GM12864 (cell line): ENCODE measurements around the gene HPDL.

ENCODE experiments used
- DNase-seq: peaks from one replicate; pipeline ENCODE4 v3.0.0-alpha.2; 2011; ENCODE audit warnings: low read depth
- H3K4me3 ChIP-seq: 2 replicates; pipeline ENCODE4 v1.5.1; 2011; ENCODE audit warnings: mild to moderate bottlenecking, low read depth, low read length, control low read depth
- CTCF ChIP-seq: IDR thresholded peaks from 2 replicates; pipeline ENCODE4 v1.5.1; 2011; ENCODE audit warnings: low read depth, mild to moderate bottlenecking, moderate library complexity, low read length, control low read depth, inconsistent platforms; ENCODE audit errors: missing control alignments

The HPDL gene

GRCh38 chr1:45305231-45305630 is 21.5 kb upstream of the HPDL start:
- H3K4me3 ChIP-seq = no peak overlapping the region; the same call in 1 of the 2 replicates
- no peak for TF ChIP-seq CTCF
- no peak for DNase-seq

GRCh38 chr1:45306319-45306718 is 20.4 kb upstream of the HPDL start:
- DNase-seq = peak; percentile 64
- TF ChIP-seq CTCF = no peak
- peak overlapping the region; percentile 15; the same call in 1 of the 2 replicates for H3K4me3 ChIP-seq

GRCh38 chr1:45306905-45307304 is 19.8 kb upstream of the HPDL start:
- DNase-seq = no peak
- H3K4me3 ChIP-seq = no peak overlapping the region; the same call in 1 of the 2 replicates

GRCh38 chr1:45314266-45314665 is 12.4 kb upstream of the HPDL start:
- TF ChIP-seq CTCF = no peak
- H3K4me3 ChIP-seq = no peak overlapping the region
- no peak for DNase-seq

More at GRCh38 chr1:45306905-45307304, 19.8 kb upstream of the HPDL start:
- no peak for TF ChIP-seq CTCF

- TF ChIP-seq CTCF = no peak
- no peak overlapping the region for H3K4me3 ChIP-seq
- DNase-seq = no peak
These were observed 9.5 kb upstream of the HPDL start for GRCh38 chr1:45317166-45317565.

- no peak for DNase-seq
- no peak overlapping the region for H3K4me3 ChIP-seq
- no peak for TF ChIP-seq CTCF
These were observed 6.9 kb upstream of the HPDL start for GRCh38 chr1:45319761-45320160.

GRCh38 chr1:45321444-45321843 is 5.3 kb upstream of the HPDL start:
- no peak overlapping the region for H3K4me3 ChIP-seq
- no peak for DNase-seq
- TF ChIP-seq CTCF = no peak
